GM12873 (cell line): ENCODE measurements around the gene DPYD.

Experiments used
- CTCF ChIP-seq: IDR thresholded peaks from 2 replicates; pipeline ENCODE4 v1.5.1; 2012; ENCODE audit warnings: low read depth, mild to moderate bottlenecking, moderate library complexity, low read length, control low read depth; ENCODE audit not compliant: insufficient read depth; ENCODE audit errors: missing control alignments

Gene DPYD

GRCh38 chr1:97895278-97895677 lies 25.6 kb downstream of the DPYD start:
- no peak for TF ChIP-seq CTCF

GRCh38 chr1:97893844-97894243 lies 27.0 kb downstream of the DPYD start:
- no peak for TF ChIP-seq CTCF

GRCh38 chr1:97886199-97886598 lies 34.6 kb downstream of the DPYD start:
- TF ChIP-seq CTCF: no peak

GRCh38 chr1:97883823-97884222 lies 37.0 kb downstream of the DPYD start:
- no peak for TF ChIP-seq CTCF

- TF ChIP-seq CTCF: no peak
Measured at GRCh38 chr1:97877307-97877706, 43.5 kb downstream of the DPYD start.

- no peak for TF ChIP-seq CTCF
Measured at GRCh38 chr1:97875996-97876395, 44.8 kb downstream of the DPYD start.

GRCh38 chr1:97870589-97870988 lies 50.2 kb downstream of the DPYD start:
- no peak for TF ChIP-seq CTCF

- no peak for TF ChIP-seq CTCF
Measured at GRCh38 chr1:97869441-97869840, 51.4 kb downstream of the DPYD start.
